MM.1S (cell line): ENCODE measurements around the gene CANT1.

Experiments used
- CTCF ChIP-seq: fragments of 300-600 bp; sonication (generic); IDR thresholded peaks from 2 replicates; pipeline ENCODE4 v1.5.1; 2016; ENCODE audit warnings: antibody characterized with exemption, low read length, mixed read lengths
- EZH2 ChIP-seq: fragments of 300-600 bp; sonication (generic); optimal IDR thresholded peaks from 2 replicates; pipeline ENCODE3; 2017; ENCODE audit warnings: low read depth, mild to moderate bottlenecking, antibody characterized with exemption, low read length, mixed read lengths
- EZH2phosphoT487 ChIP-seq: fragments of 300-600 bp; sonication (generic); IDR thresholded peaks from 2 replicates; pipeline ENCODE4 v1.6.1; 2018; ENCODE audit warnings: antibody characterized with exemption, low read length

DNA sequence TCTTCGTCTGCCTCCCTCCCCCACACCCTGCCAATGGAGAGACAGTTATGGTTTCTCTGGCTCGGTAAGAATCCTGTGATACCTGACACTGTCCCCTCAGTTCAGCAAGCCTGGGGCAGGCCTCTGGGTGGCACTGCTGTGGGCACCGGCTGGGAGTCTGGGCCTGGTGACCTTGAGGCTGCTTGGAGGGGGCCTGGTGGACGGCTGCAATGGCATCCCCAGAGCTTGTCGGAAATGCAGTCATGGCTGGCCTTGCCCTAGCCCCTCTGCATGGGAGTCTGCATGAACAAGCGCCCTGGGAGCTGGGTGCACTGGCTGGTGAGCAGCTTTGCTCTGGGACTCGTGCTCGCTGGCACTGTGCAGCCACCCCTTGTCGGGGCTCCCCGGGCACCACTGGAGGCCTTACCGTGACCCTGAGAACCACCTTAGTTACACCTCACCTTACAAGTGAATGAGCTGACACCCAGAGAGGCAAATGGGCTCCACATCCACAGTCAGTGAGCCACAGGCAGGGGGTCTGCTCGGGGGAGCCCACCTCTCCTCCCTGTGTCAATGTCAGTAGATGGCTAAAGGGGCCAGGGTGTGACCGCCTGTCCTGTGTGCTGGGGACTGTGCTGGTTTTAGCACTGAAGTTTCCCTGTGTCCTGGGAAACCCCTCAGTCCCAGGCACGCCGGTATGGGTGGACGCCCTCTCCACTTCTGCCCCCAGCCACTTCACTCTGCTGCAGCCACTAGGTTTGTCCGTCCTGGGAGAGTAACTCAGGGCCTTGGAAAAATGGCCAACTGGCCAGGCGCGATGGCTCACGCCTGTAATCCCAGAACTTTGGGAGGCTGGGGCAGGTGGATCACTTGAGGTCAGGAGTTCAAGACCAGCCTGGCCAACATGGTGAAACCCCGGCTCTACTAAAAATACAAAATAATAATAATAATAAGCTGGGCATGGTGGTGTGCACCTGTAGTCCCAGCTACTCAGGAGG lies 31.3 kb downstream of the CANT1 start:
- TF ChIP-seq CTCF (no peak), EZH2 (no peak), EZH2phosphoT487 (no peak)
